ENCODE data around the gene SLC52A1. TPM values are rescaled to one million over a fixed set of nuclear protein-coding genes. Genes with fewer than 3 reads are reported as not detected.

The SLC52A1 gene
- total and polyA plus RNA-seq, 2 of the 13 experiments (the other 11 are each of a cell fraction or from before 2014, with no cell fraction given) = 0.03 to 0.13 TPM

DNA sequence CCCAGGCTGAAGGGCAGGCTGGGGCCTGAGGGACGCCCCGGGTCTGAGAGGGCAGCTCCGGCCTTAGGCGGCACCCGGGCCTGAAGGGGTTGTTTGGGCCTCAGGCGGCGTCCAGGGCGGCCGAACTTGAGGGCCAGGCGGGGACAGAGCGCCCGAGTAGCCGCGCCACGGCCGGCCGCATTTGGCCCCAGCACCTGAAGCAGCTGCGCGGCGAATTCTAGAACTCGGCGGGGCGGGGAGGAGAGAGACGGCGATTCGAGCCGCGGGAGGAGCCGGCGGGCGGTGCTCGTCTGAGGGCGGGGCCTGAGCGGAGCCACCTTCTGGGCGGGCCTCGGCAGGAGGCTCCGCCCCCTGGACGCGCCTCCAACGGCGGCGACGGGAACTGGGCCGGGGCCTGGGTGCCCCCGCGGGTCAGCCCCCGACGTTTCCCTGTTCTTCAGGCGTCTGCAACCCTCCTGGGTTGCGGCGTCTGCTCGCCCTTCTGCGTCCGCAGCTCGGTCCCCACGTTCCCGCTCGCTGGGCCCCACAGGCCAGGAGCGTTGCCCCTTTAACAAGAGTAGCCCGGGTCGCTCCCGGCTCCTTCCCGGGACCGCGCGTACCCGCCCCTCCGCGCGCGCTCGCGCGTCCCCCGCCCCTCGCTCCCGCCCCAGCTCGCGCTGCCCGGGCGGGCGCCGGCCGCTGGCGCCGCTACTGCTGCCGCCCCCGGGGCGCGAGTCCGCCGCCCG lies 37.8 kb downstream of the SLC52A1 start, which contains the start of the genes INCA1 and KIF1C (continued):
- no peak for TF ChIP-seq NR2F6 (IDR thresholded peaks at IDR 0.05)
- TF ChIP-seq NR2F6 (CRISPR knock-in tag; IDR thresholded peaks at IDR 0.05) = 0 out of 2 replicates have a peak, but pooled peaks have one; percentile 11
- no peak for TF ChIP-seq ARNT2 (CRISPR knock-in tag; IDR thresholded peaks at IDR 0.05; ENCODE audit: low read depth)
- TF ChIP-seq JUN (CRISPR knock-in tag; IDR thresholded peaks at IDR 0.05) = no peak
- TF ChIP-seq ZMAT3 (CRISPR knock-in tag; conservative IDR thresholded peaks at IDR 0.05) = 0 out of 2 replicates have a peak, but pooled peaks have one; percentile 87
- TF ChIP-seq REXO4 (CRISPR knock-in tag; IDR thresholded peaks at IDR 0.05; ENCODE audit: borderline replicate concordance) = no peak
- 0 out of 2 replicates have a peak, but pooled peaks have one; percentile 16 for TF ChIP-seq KMT2A (CRISPR knock-in tag; IDR thresholded peaks at IDR 0.05)
- TF ChIP-seq CBX1 (IDR thresholded peaks at IDR 0.05; ENCODE audit: low read depth) = no peak
- TF ChIP-seq MED1 (CRISPR knock-in tag; IDR thresholded peaks at IDR 0.05) = peak; percentile 65; the same call in 1 of the 2 replicates
- TF ChIP-seq SETDB1 (CRISPR knock-in tag; IDR thresholded peaks at IDR 0.05; ENCODE audit: borderline replicate concordance) = no peak
- 0 out of 2 replicates have a peak, but pooled peaks have one; percentile 81 for TF ChIP-seq SNAI1 (CRISPR knock-in tag; IDR thresholded peaks at IDR 0.05; ENCODE audit: borderline replicate concordance)
- TF ChIP-seq ADNP (CRISPR knock-in tag; IDR thresholded peaks at IDR 0.05) = no peak
- TF ChIP-seq DNMT3B (CRISPR knock-in tag; conservative IDR thresholded peaks at IDR 0.05) = no peak
- TF ChIP-seq TGIF2 (CRISPR knock-in tag; IDR thresholded peaks at IDR 0.05) = no peak
- no peak for TF ChIP-seq KAT2B (IDR thresholded peaks at IDR 0.05; ENCODE audit: borderline replicate concordance, low read depth, low read length)
- TF ChIP-seq, protein P1, sequence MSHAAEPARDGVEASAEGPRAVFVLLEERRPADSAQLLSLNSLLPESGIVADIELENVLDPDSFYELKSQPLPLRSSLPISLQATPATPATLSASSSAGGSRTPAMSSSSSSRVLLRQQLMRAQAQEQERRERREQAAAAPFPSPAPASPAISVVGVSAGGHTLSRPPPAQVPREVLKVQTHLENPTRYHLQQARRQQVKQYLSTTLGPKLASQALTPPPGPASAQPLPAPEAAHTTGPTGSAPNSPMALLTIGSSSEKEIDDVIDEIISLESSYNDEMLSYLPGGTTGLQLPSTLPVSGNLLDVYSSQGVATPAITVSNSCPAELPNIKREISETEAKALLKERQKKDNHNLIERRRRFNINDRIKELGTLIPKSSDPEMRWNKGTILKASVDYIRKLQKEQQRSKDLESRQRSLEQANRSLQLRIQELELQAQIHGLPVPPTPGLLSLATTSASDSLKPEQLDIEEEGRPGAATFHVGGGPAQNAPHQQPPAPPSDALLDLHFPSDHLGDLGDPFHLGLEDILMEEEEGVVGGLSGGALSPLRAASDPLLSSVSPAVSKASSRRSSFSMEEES (CRISPR knock-in tag; IDR thresholded peaks at IDR 0.05) = no peak
- TF ChIP-seq ZNF263 (CRISPR knock-in tag; IDR thresholded peaks at IDR 0.05) = peak; percentile 56
- no peak; the same call in 1 of the 2 replicates for TF ChIP-seq NFATC3 (CRISPR knock-in tag; IDR thresholded peaks at IDR 0.05)
- no peak; the same call in 1 of the 2 replicates for TF ChIP-seq ZNF367 (CRISPR knock-in tag; IDR thresholded peaks at IDR 0.05; ENCODE audit: borderline replicate concordance)
- TF ChIP-seq SNAPC2 (CRISPR knock-in tag; IDR thresholded peaks at IDR 0.05) = no peak
- no peak; the same call in 1 of the 2 replicates for TF ChIP-seq ZNF235 (CRISPR knock-in tag; IDR thresholded peaks at IDR 0.05; ENCODE audit: borderline replicate concordance)
- TF ChIP-seq ZNF205 (CRISPR knock-in tag; IDR thresholded peaks at IDR 0.05) = 0 out of 2 replicates have a peak, but pooled peaks have one; percentile 12
- TF ChIP-seq, protein P2, sequence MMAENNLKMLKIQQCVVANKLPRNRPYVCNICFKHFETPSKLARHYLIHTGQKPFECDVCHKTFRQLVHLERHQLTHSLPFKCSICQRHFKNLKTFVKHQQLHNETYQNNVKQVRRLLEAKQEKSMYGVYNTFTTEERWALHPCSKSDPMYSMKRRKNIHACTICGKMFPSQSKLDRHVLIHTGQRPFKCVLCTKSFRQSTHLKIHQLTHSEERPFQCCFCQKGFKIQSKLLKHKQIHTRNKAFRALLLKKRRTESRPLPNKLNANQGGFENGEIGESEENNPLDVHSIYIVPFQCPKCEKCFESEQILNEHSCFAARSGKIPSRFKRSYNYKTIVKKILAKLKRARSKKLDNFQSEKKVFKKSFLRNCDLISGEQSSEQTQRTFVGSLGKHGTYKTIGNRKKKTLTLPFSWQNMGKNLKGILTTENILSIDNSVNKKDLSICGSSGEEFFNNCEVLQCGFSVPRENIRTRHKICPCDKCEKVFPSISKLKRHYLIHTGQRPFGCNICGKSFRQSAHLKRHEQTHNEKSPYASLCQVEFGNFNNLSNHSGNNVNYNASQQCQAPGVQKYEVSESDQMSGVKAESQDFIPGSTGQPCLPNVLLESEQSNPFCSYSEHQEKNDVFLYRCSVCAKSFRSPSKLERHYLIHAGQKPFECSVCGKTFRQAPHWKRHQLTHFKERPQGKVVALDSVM (CRISPR knock-in tag; IDR thresholded peaks at IDR 0.05) = no peak
- no peak for TF ChIP-seq CCAR2 (optimal IDR thresholded peaks at IDR 0.05; ENCODE audit: low read depth, low read length)
- TF ChIP-seq, protein P3, sequence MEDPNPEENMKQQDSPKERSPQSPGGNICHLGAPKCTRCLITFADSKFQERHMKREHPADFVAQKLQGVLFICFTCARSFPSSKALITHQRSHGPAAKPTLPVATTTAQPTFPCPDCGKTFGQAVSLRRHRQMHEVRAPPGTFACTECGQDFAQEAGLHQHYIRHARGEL (CRISPR knock-in tag; IDR thresholded peaks at IDR 0.05) = no peak
- TF ChIP-seq SKI (IDR thresholded peaks at IDR 0.05; ENCODE audit: partially characterized antibody) = peak; percentile 49
- TF ChIP-seq, protein P4, sequence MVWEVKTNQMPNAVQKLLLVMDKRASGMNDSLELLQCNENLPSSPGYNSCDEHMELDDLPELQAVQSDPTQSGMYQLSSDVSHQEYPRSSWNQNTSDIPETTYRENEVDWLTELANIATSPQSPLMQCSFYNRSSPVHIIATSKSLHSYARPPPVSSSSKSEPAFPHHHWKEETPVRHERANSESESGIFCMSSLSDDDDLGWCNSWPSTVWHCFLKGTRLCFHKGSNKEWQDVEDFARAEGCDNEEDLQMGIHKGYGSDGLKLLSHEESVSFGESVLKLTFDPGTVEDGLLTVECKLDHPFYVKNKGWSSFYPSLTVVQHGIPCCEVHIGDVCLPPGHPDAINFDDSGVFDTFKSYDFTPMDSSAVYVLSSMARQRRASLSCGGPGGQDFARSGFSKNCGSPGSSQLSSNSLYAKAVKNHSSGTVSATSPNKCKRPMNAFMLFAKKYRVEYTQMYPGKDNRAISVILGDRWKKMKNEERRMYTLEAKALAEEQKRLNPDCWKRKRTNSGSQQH (CRISPR knock-in tag; IDR thresholded peaks at IDR 0.05; ENCODE audit: low read depth) = no peak
- no peak for TF ChIP-seq RFX1 (IDR thresholded peaks at IDR 0.05)

All from HepG2 (cell line).